ENCODE measurements around the gene OFD1.

Gene OFD1

DNA sequence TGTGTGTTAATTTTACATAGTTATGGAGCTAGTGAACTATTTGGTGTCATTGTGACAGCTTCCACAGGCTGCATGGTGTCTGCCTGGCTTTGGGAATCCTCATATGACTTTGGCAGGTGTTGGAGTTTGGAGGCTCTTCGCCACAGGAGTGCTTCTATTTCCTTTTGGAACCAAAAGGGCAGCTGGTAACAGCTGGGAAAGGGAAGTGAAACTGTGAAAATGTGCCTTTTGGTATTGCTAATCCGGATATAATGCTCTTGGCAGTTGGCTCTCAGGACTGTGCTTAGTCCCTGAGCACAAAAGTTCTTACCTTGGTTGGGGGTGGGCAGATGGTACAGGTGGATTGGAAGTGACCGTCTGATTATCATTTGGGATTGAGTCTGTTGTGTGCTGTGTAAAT is 18.1 kb downstream of the OFD1 start:
- no peak for DNase-seq

- no peak for DNase-seq
Measured at GRCh38 chrX:13754765-13755164, 20.2 kb downstream of the OFD1 start.

DNA sequence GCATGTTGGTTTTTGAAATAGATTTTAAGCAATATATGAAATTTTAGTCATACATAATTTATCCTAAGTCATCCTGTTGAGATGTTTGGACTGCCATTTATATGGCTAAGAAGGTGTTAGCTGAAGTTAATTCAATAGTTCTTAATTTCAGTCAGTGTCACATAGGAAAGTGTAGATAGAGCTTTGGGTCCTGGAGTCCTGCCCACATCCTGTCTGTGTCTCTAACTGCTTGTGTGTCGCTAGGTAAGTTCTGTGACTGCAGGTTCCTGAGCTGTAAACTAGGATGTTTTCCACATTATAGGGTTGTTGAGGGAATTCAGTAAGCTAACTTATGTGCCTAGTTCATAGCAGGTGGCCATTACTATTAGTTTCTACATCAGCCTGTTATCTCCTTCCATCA is 20.7 kb downstream of the OFD1 start:
- no peak for DNase-seq

DNA sequence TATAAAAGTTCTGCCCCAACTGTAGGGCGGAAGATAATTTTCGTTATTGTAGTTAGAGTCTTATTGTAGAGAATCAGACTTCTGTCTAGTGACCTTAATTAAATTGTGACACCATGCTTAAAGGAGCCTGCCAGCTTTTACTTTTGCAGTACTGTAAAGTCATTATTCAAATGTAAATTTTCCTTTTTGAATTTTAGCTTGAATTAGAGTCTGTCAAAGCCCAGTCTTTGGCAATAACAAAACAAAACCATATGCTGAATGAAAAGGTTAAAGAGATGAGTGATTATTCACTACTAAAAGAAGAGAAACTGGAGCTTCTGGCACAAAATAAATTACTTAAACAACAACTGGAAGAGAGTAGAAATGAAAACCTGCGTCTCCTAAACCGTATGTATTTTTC is 21.8 kb downstream of the OFD1 start:
- no peak for DNase-seq

GRCh38 chrX:13759152-13759718 is 24.7 kb downstream of the OFD1 start:
- no peak for DNase-seq

DNA sequence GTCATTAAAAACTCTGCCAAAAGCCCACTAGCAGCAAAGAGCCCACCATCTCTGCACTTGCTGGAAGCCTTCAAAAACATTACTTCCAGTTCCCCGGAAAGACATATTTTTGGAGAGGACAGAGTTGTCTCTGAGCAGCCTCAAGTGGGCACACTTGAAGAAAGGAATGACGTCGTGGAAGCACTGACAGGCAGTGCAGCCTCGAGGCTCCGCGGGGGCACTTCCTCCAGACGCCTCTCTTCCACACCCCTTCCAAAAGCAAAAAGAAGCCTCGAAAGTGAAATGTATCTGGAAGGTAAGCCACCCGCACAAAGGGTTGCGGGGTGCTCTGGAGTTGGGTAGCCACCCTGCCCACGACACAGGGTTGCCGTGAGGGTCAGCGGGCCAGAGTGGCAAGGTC is 25.9 kb downstream of the OFD1 start:
- DNase-seq, result no peak

GRCh38 chrX:13761606-13762414 is 27.3 kb downstream of the OFD1 start:
- no peak for DNase-seq

DNA sequence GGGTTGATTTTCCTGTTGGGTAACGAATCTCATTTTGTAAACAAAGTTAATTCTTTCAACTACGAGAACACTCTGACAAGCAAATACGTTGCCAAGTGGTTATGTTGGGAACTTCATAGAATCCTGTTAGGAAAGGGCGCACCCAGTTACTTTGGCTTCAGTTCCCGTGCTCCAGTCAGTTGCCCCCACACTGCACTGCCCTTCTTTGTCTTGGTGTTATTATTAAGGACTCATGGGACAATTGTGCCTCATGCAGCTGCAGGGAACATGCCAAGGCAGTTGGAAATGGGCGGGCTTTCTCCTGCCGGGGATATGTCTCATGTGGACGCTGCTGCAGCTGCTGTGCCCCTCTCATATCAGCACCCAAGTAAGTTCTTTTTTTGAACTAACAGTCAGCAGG is 28.9 kb downstream of the OFD1 start:
- DNase-seq, result no peak

GRCh38 chrX:13764281-13764680 is 29.7 kb downstream of the OFD1 start:
- no peak for DNase-seq

DNA sequence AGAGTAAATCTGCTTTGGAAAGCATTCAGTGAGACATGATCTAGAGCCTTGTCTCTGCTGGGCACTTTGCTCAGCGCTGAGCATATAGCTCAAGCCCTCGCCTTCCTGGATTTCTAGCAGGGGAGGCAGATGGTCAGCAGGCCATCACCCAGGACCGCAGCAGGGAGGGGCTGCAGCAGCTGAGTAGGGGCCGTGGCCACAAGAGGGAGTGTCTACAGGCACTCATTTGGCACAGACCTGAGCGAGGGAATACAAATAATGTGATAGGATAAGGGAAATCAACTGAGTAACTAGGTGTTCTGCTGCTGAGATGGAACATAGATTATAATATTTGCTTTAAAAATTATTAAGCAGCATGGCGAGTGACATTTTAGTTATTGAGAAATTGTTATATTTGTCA is 30.2 kb downstream of the OFD1 start:
- DNase-seq, result no peak

DNA sequence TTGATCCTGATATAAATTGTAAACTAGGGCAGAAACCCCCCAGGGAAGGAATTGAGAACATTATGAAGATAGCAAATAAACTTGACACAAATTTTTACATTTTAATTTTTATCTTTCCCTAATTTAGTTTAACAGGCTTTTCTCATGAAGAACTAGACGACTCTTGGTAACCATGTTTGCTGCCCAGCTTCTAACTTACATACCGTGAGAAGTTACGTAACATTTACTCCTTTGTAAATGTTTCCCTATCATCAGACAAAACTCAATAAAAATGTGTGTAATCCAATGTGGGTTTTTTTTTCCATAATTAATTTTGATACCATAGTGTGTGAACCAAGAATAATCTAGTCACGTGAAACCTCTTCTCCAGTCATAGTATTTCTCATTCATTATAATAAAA is 34.4 kb downstream of the OFD1 start:
- DNase-seq, result no peak

GRCh38 chrX:13770013-13770535 is 35.5 kb downstream of the OFD1 start:
- DNase-seq, result no peak

DNA sequence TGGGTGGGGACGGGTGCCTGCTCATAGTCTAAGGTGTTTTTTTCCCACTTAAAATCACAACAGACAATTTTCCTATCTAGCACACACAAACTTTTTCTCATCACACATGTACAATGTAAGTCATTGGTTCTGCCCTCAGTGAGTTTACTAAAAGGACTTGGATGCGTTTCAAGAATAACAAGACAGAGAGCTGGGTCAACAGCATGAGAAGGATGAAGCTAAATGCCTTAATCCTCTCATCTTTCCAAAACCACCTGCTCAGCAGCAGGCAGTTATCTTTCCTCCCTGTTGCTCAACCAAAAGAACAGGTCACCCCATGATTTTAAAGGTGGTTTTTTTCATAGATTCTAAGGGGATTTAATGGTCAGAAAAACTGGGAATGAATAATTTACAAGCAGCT is 40.1 kb downstream of the OFD1 start:
- no peak for DNase-seq

- no peak for DNase-seq
Measured at GRCh38 chrX:13775837-13776236, 41.3 kb downstream of the OFD1 start.

GRCh38 chrX:13776387-13776786 is 41.8 kb downstream of the OFD1 start:
- DNase-seq, result no peak

- DNase-seq, result no peak
Measured at GRCh38 chrX:13778916-13779315, 44.4 kb downstream of the OFD1 start.

GRCh38 chrX:13780868-13781427 is 46.4 kb downstream of the OFD1 start:
- no peak for DNase-seq

DNA sequence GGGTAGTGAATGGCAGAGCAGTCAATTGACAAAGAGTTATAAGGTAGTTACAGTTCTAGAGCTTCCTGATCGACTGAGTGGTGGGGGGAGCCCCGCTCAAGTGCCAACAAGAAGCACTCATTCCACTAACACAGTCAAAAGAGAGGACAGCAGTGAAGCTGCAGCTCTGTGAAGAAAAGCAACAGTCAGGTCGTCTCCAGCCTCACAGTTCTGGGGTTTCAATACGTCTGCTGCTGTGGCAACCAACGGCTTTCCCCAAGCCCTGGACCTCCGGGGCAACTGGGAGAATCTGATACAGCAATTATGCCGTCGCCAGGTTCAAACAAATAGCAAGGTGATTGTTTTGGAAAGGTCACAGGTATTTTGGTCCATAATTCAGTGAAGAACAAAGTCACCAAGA is 51.5 kb downstream of the OFD1 start:
- no peak for DNase-seq

DNA sequence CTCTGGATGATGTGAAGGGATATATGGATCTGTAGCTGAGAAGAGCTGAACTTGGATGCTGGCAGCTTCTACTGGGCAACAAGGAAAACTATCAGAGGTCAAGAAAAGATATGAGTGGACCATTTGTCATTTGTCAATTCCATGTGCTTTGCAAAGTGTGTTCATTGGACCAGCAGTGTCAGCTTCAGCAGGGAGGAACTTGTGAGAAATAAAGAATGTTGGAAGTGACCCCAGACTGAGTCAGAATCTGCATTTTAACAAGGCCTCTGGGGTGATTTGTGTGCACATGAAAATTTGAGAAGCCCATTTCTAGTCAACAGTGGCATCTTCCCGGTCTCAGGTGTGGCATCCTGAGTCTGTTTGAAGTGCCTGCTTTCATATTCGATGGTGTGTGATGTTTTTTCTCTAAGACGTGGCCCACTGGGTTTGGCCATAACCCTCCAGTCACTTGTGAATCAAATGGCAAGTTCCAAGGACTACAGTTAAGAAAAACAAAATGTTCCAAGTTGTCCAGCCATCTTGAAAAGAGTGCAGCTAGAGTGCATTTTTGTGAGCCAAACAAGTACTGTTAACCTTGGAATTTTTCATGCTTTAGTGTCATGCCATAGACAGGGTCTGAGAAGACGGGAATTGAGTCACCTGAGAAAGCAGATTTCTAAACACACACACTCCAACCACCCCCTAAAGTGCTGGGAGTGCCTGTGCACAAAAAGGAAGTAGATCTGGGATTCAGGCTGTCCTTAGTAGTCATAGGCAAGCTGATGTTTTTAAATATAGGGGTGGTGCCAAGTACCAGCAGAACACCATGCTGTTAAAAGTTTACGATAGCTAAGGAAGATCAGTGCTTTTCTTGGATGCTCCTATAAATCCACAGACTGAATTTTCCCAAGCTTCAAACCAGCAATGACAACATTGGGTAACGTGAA is 55.9 kb downstream of the OFD1 start:
- DNase-seq, result no peak

- DNase-seq, result no peak
Measured at GRCh38 chrX:13791145-13791544, 56.6 kb downstream of the OFD1 start.

- no peak for DNase-seq
Measured at GRCh38 chrX:13791559-13791958, 57.0 kb downstream of the OFD1 start.

GRCh38 chrX:13793897-13794296 is 59.3 kb downstream of the OFD1 start:
- no peak for DNase-seq

GRCh38 chrX:13794417-13794816 is 59.9 kb downstream of the OFD1 start:
- no peak for DNase-seq
